HG03469 (cell line): ENCODE measurements around the gene DEPDC5.
"Not testable (repeated sequence)": the region's sequence is repeated elsewhere in the genome, so short reads cannot be mapped to it uniquely, and the experiment has no call there.

Experiments
- ATAC-seq: cut with Tn5 transposase; IDR thresholded peaks from one replicate; pipeline ENCODE4 v1.9.1; 2021; ENCODE audit warnings: mild to moderate bottlenecking, moderate library complexity, moderate number of reproducible peaks; ENCODE audit not compliant: unreplicated experiment

The DEPDC5 gene

GRCh38 chr22:31813898-31814297, 60.1 kb downstream of the DEPDC5 start:
- ATAC-seq: not testable (repeated sequence)

GRCh38 chr22:31814942-31815341, 61.1 kb downstream of the DEPDC5 start:
- no peak for ATAC-seq

GRCh38 chr22:31815383-31815814, 61.6 kb downstream of the DEPDC5 start:
- not testable (repeated sequence) for ATAC-seq

- no peak for ATAC-seq
These were observed 62.9 kb downstream of the DEPDC5 start for GRCh38 chr22:31816750-31817149.

GRCh38 chr22:31818481-31819392, 64.9 kb downstream of the DEPDC5 start:
- no peak for ATAC-seq

- no peak for ATAC-seq
These were observed 66.8 kb downstream of the DEPDC5 start for GRCh38 chr22:31820655-31821054.

- no peak for ATAC-seq
These were observed 67.8 kb downstream of the DEPDC5 start for GRCh38 chr22:31821572-31821971.

GRCh38 chr22:31822523-31822922, 68.7 kb downstream of the DEPDC5 start:
- ATAC-seq: no peak

- ATAC-seq: no peak
These were observed 71.7 kb downstream of the DEPDC5 start for GRCh38 chr22:31825513-31825912.

- no peak for ATAC-seq
These were observed 72.6 kb downstream of the DEPDC5 start for GRCh38 chr22:31826443-31826842.

GRCh38 chr22:31828739-31829138, 74.9 kb downstream of the DEPDC5 start:
- ATAC-seq: no peak

GRCh38 chr22:31829505-31829904, 75.7 kb downstream of the DEPDC5 start:
- ATAC-seq: no peak

- no peak for ATAC-seq
These were observed 76.9 kb downstream of the DEPDC5 start for GRCh38 chr22:31830721-31831070.

- ATAC-seq: no peak
These were observed 80.1 kb downstream of the DEPDC5 start for GRCh38 chr22:31833930-31834329.

GRCh38 chr22:31836010-31836409, 82.2 kb downstream of the DEPDC5 start:
- ATAC-seq: no peak

- no peak for ATAC-seq
These were observed 85.1 kb downstream of the DEPDC5 start for GRCh38 chr22:31838917-31839316.

- ATAC-seq: no peak
These were observed 86.2 kb downstream of the DEPDC5 start for GRCh38 chr22:31839986-31840385.

GRCh38 chr22:31840585-31840984, 86.8 kb downstream of the DEPDC5 start:
- ATAC-seq: no peak

GRCh38 chr22:31841078-31841827, 87.4 kb downstream of the DEPDC5 start:
- ATAC-seq: no peak

- ATAC-seq: no peak
These were observed 89.7 kb downstream of the DEPDC5 start for GRCh38 chr22:31843526-31843925.

- ATAC-seq: no peak
These were observed 91.1 kb downstream of the DEPDC5 start for GRCh38 chr22:31844941-31845340.
